Activated CD4-positive, alpha-beta T cell treated with anti-CD3 and anti-CD28 coated beads, Interleukin-2, amount 10 ng/mL, durations not matched to agents 24 days and 14 days (primary cell): ENCODE data around the gene MOBP. TPM values are rescaled to one million over a fixed set of nuclear protein-coding genes. Genes with fewer than 3 reads are reported as not detected.
"Not testable (repeated sequence)": the region's sequence is repeated elsewhere in the genome, so short reads cannot be mapped to it uniquely, and the experiment has no call there.

Experiments
- DNase-seq: peaks from one replicate; pipeline ENCODE4 v3.0.0; 2022
- H3K27ac Mint-ChIP-seq: one replicate; pipeline ENCODE4 v1.8.0; 2022; ENCODE audit warnings: mild to moderate bottlenecking, mixed read lengths
- H3K27me3 Mint-ChIP-seq: one replicate; pipeline ENCODE4 v1.8.0; 2022; ENCODE audit warnings: mixed read lengths
- H3K36me3 Mint-ChIP-seq: one replicate; pipeline ENCODE4 v1.8.0; 2022; ENCODE audit warnings: low read depth, mild to moderate bottlenecking, mixed read lengths
- H3K4me1 Mint-ChIP-seq: one replicate; pipeline ENCODE4 v1.8.0; 2021; ENCODE audit warnings: mixed read lengths
- H3K4me3 Mint-ChIP-seq: one replicate; pipeline ENCODE4 v1.8.0; 2022; ENCODE audit warnings: mild to moderate bottlenecking, moderate library complexity, mixed read lengths
- H3K9me3 Mint-ChIP-seq: one replicate; pipeline ENCODE4 v1.8.0; 2021; ENCODE audit warnings: mixed read lengths
- intact Hi-C: fragments of 100-400 bp; cut with micrococcal nuclease; formaldehyde crosslinking; loops from one replicate; pipeline ENCODE4 v1.15.1; 2023
- total RNA-seq: library from RNA; stranded (reverse); gene quantifications from 2 replicates; pipeline ENCODE4 v1.2.3, GENCODE V29; 2022

Gene MOBP
- total RNA-seq, 1 donor from 2014 or later = not detected

GRCh38 chr3:39438880-39439279 lies 28.6 kb upstream of the MOBP start:
- intact Hi-C loops = no loop called here
- Mint-ChIP-seq H3K4me3 (no peak overlapping the region), H3K27me3 (peaks cover 1% of the 10 kb centered on the region), H3K36me3 (no peaks in the 10 kb centered on the region), H3K4me1 (no peaks in the 10 kb centered on the region), H3K27ac (no peak overlapping the region), H3K9me3 (no peaks in the 10 kb centered on the region)
- DNase-seq = no peak

GRCh38 chr3:39440316-39440715 lies 27.2 kb upstream of the MOBP start:
- Mint-ChIP-seq H3K9me3 (no peaks in the 10 kb centered on the region), H3K27me3 (peaks cover 6% of the 10 kb centered on the region), H3K4me1 (no peaks in the 10 kb centered on the region), H3K4me3 (no peak overlapping the region), H3K36me3 (no peaks in the 10 kb centered on the region), H3K27ac (no peak overlapping the region)
- no peak for DNase-seq
- intact Hi-C loops = no loop called here

- H3K27ac Mint-ChIP-seq = no peak overlapping the region
- intact Hi-C loops = no loop called here
These were observed 23.9 kb upstream of the MOBP start for GRCh38 chr3:39443530-39443929.

GRCh38 chr3:39445927-39446326 lies 21.6 kb upstream of the MOBP start:
- no peaks in the 10 kb centered on the region for H3K36me3 Mint-ChIP-seq
- H3K4me1 Mint-ChIP-seq = no peaks in the 10 kb centered on the region
- H3K4me3 Mint-ChIP-seq = no peak overlapping the region
- peaks cover 11% of the 10 kb centered on the region for H3K27me3 Mint-ChIP-seq
- H3K9me3 Mint-ChIP-seq = no peaks in the 10 kb centered on the region
- no peak overlapping the region for H3K27ac Mint-ChIP-seq
- intact Hi-C loops = loop anchor here (5.0 kb wide), 1 partner anchor 546 kb away; no protein-coding TSS in a partner anchor
- DNase-seq = no peak

More at GRCh38 chr3:39443530-39443929, 23.9 kb upstream of the MOBP start:
- Mint-ChIP-seq H3K9me3 (no peaks in the 10 kb centered on the region), H3K4me1 (no peaks in the 10 kb centered on the region), H3K4me3 (no peak overlapping the region), H3K36me3 (no peaks in the 10 kb centered on the region), H3K27me3 (peaks cover 8% of the 10 kb centered on the region)
- DNase-seq = no peak

DNA sequence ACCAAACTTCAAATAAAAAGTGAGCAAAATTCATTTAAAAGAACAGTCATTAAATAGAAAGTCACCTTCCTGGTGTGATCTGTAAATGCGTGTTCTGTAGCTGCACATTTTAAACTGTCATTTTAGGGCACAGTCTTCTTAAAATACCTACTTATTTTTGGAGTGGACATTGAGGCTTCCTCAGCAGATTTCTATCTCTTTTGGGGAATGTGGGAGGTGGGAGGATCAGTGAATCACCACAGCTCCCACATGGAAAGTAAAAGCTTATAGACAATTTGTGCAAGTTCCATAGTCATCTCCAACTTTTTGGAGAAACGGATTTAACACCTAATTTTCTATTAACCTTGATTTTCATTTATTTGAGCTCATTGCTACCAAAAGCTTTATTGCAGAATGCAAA lies 21.0 kb upstream of the MOBP start:
- Mint-ChIP-seq H3K4me1 (no peaks in the 10 kb centered on the region), H3K27ac (no peak overlapping the region), H3K27me3 (peaks cover 13% of the 10 kb centered on the region), H3K9me3 (no peaks in the 10 kb centered on the region), H3K4me3 (no peak overlapping the region), H3K36me3 (no peaks in the 10 kb centered on the region)
- intact Hi-C loops = loop anchor here (5.0 kb wide), 1 partner anchor 546 kb away; no protein-coding TSS in a partner anchor
- DNase-seq = no peak

- Mint-ChIP-seq H3K9me3 (no peaks in the 10 kb centered on the region), H3K36me3 (no peaks in the 10 kb centered on the region), H3K4me1 (no peaks in the 10 kb centered on the region), H3K27me3 (peaks cover 17% of the 10 kb centered on the region), H3K4me3 (no peak overlapping the region), H3K27ac (no peak overlapping the region)
- intact Hi-C loops = loop anchor here (1.0 to 5.0 kb wide), 2 partner anchors 50 to 544 kb away; no protein-coding TSS in a partner anchor
- DNase-seq = peak; percentile 88
These were observed 19.6 kb upstream of the MOBP start for GRCh38 chr3:39447637-39448483.

DNA sequence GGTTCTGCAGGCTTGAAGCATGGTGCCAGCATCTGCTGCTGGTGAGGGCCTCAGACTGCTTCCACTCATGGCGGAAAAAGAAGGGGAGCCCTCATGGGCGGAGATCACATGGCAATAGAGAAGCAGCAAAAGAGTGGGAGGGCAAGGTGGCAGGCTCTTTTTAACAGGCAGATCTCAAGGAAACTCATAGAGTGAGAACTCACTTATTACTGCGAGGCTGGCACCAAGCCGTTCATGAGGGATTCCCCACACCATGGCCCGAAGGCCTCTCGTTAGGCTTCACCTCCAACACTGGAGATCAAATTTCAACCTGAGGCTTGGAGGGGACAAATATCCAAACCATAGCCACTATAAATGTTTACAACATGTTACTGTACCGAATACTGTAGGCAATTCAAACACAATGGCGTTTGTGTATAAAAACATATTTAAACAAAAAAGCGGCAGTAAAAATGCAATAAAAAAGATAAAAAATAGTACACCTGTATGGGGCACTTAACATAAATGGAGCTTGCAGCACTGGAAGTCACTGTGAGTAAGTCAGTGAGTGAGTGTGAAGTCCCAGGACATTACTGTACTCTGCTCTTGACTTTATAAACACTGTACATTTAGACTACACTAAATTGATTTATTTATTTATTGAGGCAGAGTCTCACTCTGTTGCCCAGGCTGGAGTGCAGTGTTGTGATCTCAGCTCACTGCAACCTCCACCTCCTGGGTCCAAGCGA lies 18.8 kb upstream of the MOBP start:
- DNase-seq = no peak
- Mint-ChIP-seq H3K4me1 (no peaks in the 10 kb centered on the region), H3K27me3 (peaks cover 21% of the 10 kb centered on the region), H3K27ac (no peak overlapping the region), H3K9me3 (no peaks in the 10 kb centered on the region), H3K4me3 (no peak overlapping the region), H3K36me3 (no peaks in the 10 kb centered on the region)
- intact Hi-C loops = loop anchor here (1.0 to 5.0 kb wide), 2 partner anchors 50 to 544 kb away; no protein-coding TSS in a partner anchor

GRCh38 chr3:39449796-39450195 lies 17.7 kb upstream of the MOBP start:
- intact Hi-C loops = loop anchor here (5.0 kb wide), 1 partner anchor 543 kb away; no protein-coding TSS in a partner anchor
- no peaks in the 10 kb centered on the region for H3K36me3 Mint-ChIP-seq
- H3K27ac Mint-ChIP-seq = no peak overlapping the region
- no peaks in the 10 kb centered on the region for H3K9me3 Mint-ChIP-seq
- peaks cover 20% of the 10 kb centered on the region for H3K27me3 Mint-ChIP-seq
- no peak for DNase-seq
- H3K4me1 Mint-ChIP-seq = no peaks in the 10 kb centered on the region
- no peak overlapping the region for H3K4me3 Mint-ChIP-seq

DNA sequence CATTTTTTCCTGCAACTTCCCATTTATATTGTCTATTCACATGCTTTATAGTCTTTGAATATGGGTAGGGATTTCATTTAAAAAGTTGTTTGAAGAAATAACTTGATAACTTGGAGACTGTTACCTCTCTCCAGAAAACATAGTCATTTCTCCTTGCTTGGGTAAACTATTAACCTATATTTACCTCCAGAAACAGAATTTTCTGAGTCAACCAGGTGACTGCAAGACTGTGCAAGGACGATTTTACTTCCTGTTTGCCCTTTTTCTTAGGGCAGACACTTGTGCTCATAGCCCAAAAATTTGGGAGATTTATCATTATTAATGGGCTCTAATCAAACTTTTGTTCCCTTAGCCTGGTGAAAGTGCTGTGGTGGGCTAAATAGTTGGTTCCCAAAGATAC lies 14.3 kb upstream of the MOBP start:
- Mint-ChIP-seq H3K36me3 (no peaks in the 10 kb centered on the region), H3K27me3 (peaks cover 14% of the 10 kb centered on the region), H3K9me3 (no peaks in the 10 kb centered on the region), H3K27ac (no peak overlapping the region), H3K4me1 (no peaks in the 10 kb centered on the region), H3K4me3 (no peak overlapping the region)
- intact Hi-C loops = no loop called here
- DNase-seq = no peak

DNA sequence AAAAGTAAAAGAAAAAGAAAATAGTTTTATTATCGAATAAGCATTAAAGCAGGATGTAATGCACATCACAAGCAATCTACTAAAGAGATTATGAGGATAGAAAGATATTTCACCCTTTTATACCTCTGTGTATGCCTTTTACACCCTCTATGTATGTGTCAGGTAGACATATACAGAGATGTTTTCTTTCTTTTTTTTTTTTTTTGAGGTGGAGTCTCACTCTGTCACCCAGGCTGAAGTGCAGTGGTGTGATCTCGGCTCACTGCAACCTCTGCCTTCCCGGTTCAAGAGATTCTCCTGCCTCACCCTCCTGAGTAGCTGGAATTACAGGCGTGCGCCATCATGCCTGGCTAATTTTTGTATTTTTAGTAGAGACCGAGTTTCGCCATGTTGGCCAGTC lies 13.6 kb upstream of the MOBP start:
- H3K9me3 Mint-ChIP-seq, intact Hi-C loops, DNase-seq, H3K27ac Mint-ChIP-seq, H3K4me1 Mint-ChIP-seq, H3K36me3 Mint-ChIP-seq, H3K4me3 Mint-ChIP-seq: not testable (repeated sequence)
- H3K27me3 Mint-ChIP-seq = peaks cover 14% of the 10 kb centered on the region

- no peak for DNase-seq
- Mint-ChIP-seq H3K36me3 (no peaks in the 10 kb centered on the region), H3K4me1 (no peaks in the 10 kb centered on the region), H3K27me3 (peaks cover 11% of the 10 kb centered on the region), H3K9me3 (no peaks in the 10 kb centered on the region), H3K4me3 (no peak overlapping the region), H3K27ac (no peak overlapping the region)
- intact Hi-C loops = no loop called here
These were observed 12.8 kb upstream of the MOBP start for GRCh38 chr3:39454591-39455217.

- Mint-ChIP-seq H3K9me3 (no peaks in the 10 kb centered on the region), H3K27ac (no peak overlapping the region), H3K4me1 (no peaks in the 10 kb centered on the region), H3K4me3 (no peak overlapping the region), H3K36me3 (no peaks in the 10 kb centered on the region), H3K27me3 (peaks cover 11% of the 10 kb centered on the region)
- intact Hi-C loops = no loop called here
- no peak for DNase-seq
These were observed 11.3 kb upstream of the MOBP start for GRCh38 chr3:39456159-39456558.

GRCh38 chr3:39457361-39457760 lies 10.1 kb upstream of the MOBP start:
- DNase-seq = no peak
- Mint-ChIP-seq H3K36me3 (no peaks in the 10 kb centered on the region), H3K4me1 (no peaks in the 10 kb centered on the region), H3K9me3 (no peaks in the 10 kb centered on the region), H3K4me3 (no peak overlapping the region), H3K27me3 (peaks cover 8% of the 10 kb centered on the region), H3K27ac (no peak overlapping the region)
- intact Hi-C loops = no loop called here

DNA sequence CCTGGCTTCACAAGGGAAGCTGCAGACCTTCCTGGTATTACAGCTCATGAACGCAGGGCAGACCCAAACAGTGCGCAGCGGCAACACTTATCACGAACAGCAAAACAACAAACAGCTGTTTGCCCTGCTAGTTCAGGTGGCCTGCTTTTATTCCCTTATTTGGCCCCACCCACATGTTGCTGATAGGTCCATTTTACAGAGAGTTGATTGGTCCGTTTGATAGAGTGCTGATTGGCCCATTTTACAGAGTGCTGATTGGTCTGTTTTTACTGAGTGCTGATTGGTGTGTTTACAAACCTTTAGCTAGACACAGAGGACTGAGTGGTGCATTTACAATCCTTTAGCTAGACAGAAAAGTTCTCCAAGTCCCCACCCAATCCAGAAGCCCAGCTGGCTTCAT lies 8.9 kb upstream of the MOBP start:
- H3K27ac Mint-ChIP-seq, DNase-seq, intact Hi-C loops, H3K4me3 Mint-ChIP-seq, H3K9me3 Mint-ChIP-seq, H3K4me1 Mint-ChIP-seq, H3K36me3 Mint-ChIP-seq: not testable (repeated sequence)
- H3K27me3 Mint-ChIP-seq = peaks cover 14% of the 10 kb centered on the region
